ES-I3 (cell line): Measurements from ENCODE around the gene NUPR2.
"Not testable (repeated sequence)": the region's sequence is repeated elsewhere in the genome, so short reads cannot be mapped to it uniquely, and the experiment has no call there.

Experiments
- H3K36me3 ChIP-seq: 2 replicates; pipeline ENCODE4 v1.6.1; 2013; ENCODE audit warnings: mild to moderate bottlenecking, low read length, control low read depth, moderate library complexity; ENCODE audit not compliant: insufficient read depth
- H3K4me1 ChIP-seq: 2 replicates; pipeline ENCODE4 v1.6.1; 2013; ENCODE audit warnings: mild to moderate bottlenecking, control low read depth, low read length; ENCODE audit not compliant: insufficient read depth
- H3K9ac ChIP-seq: 2 replicates; pipeline ENCODE4 v1.6.1; 2013; ENCODE audit warnings: low read depth, mild to moderate bottlenecking, low read length, moderate library complexity
- H3K9me3 ChIP-seq: 2 replicates; pipeline ENCODE4 v1.6.1; 2013; ENCODE audit warnings: mild to moderate bottlenecking, low read length, moderate library complexity; ENCODE audit not compliant: control insufficient read depth, insufficient read depth

Gene NUPR2

GRCh38 chr7:56098187-56099008 is 17.8 kb downstream of the NUPR2 start:
- H3K9ac ChIP-seq, H3K4me1 ChIP-seq, H3K36me3 ChIP-seq, H3K9me3 ChIP-seq: not testable (repeated sequence)

DNA sequence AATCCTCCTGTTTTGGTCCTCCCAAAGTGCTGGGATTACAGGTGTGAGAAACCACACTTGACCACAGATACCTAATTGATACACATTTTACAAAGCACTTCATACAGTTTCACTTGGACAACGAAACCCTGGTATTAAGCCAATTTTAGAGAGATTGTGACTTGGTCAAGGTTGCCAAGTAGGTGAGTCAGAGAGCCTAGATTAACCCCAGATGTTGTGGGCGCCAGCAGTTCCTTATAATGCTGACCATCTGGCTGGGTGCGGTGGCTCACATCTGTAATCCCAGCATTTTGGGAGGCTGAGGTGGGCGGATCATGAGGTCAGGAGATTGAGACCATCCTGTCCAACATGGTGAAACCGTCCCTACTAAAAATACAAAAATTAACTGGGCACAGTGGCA is 18.5 kb downstream of the NUPR2 start:
- H3K9me3 ChIP-seq, result no peaks in the 10 kb centered on the region
- H3K36me3 ChIP-seq, result no peaks in the 10 kb centered on the region
- H3K4me1 ChIP-seq, result no peaks in the 10 kb centered on the region
- H3K9ac ChIP-seq, result no peak overlapping the region

- H3K36me3 ChIP-seq, result no peaks in the 10 kb centered on the region
- H3K9ac ChIP-seq, result no peak within 1 kb of the TSS
- H3K9me3 ChIP-seq, result no peaks in the 10 kb centered on the region
- no peaks in the 10 kb centered on the region for H3K4me1 ChIP-seq
These were observed 23.3 kb downstream of the NUPR2 start, which contains the start of gene PHKG1 for GRCh38 chr7:56092789-56093531. PHKG1 (minus strand) TSS chr7:56092952; CDS start chr7:56088941, 4,011 bp downstream.

DNA sequence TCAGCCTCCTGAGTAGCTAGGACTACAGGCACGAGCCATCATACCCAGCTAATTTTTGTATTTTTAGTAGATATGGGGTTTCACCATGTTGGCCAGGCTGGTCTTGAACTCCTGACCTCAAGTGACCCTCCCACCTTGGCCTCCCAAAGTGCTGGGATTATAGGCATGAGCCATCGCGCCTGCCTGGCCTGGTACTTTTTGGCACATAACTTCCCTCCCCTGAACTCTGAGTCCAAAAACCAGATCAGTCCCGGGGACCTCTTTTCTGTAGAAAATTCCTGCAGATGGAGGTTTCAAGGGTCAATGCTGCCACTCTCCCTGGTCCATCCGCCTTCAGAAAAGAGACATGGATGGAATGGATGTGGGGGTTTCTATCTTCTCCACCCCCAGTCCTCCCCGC is 23.8 kb downstream of the NUPR2 start:
- H3K4me1 ChIP-seq, H3K9me3 ChIP-seq, H3K9ac ChIP-seq, H3K36me3 ChIP-seq: not testable (repeated sequence)

DNA sequence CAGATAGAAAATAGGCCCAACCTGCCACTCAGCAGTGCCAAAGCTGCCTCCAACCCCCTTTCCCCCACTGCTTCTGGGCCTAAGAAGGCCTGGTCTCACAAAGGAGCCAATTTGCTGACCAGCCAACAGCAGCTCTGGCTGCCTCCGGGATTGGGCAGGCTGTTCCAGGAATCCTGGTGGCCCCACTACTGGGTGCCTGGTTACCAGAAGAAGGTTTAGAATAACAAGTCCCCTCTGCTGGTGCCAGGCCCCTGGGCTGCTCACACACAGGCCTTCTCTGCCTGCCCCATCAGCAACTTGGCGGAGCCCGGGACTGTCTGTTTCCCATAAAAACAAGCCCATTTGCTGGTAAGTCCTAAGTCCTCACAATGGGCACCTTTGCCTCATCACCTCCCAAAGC is 24.6 kb downstream of the NUPR2 start:
- no peaks in the 10 kb centered on the region for H3K9me3 ChIP-seq
- H3K36me3 ChIP-seq, result no peaks in the 10 kb centered on the region; the same call in 1 of the 2 replicates
- no peaks in the 10 kb centered on the region for H3K4me1 ChIP-seq
- H3K9ac ChIP-seq, result no peak overlapping the region

DNA sequence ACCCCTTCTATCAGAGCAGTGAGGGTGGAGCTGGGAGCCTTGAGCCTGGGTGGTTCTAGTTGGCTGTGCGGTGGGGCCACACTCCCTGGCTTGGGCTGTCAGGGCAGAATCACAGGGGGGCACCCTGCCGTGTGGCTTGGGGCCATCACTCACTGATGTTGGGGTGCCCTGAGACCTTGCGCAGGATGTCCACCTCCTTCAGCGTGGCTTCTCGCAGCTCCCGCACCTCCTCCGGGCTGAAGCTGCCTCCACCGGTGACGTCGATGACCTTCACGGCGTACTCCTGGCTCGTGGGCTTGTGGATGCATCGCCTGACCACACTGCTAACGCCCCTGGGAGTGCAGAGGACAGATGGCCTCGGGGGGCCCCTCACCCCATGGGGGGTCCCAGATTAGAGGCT is 28.8 kb downstream of the NUPR2 start:
- no peaks in the 10 kb centered on the region for H3K4me1 ChIP-seq
- H3K36me3 ChIP-seq, result peaks cover 2% of the 10 kb centered on the region; the same call in 1 of the 2 replicates
- H3K9me3 ChIP-seq, result no peaks in the 10 kb centered on the region
- H3K9ac ChIP-seq, result no peak overlapping the region

GRCh38 chr7:56086761-56087160 is 29.5 kb downstream of the NUPR2 start:
- H3K9ac ChIP-seq, result no peak overlapping the region
- H3K9me3 ChIP-seq, result no peaks in the 10 kb centered on the region
- H3K4me1 ChIP-seq, result no peaks in the 10 kb centered on the region
- H3K36me3 ChIP-seq, result peaks cover 2% of the 10 kb centered on the region; the same call in 1 of the 2 replicates

- peaks cover 2% of the 10 kb centered on the region for H3K36me3 ChIP-seq
- no peak overlapping the region for H3K9ac ChIP-seq
- H3K9me3 ChIP-seq, result no peaks in the 10 kb centered on the region
- H3K4me1 ChIP-seq, result no peaks in the 10 kb centered on the region
These were observed 32.9 kb downstream of the NUPR2 start for GRCh38 chr7:56083150-56083785.

- Histone ChIP-seq H3K4me1 (no peaks in the 10 kb centered on the region), H3K9me3 (no peaks in the 10 kb centered on the region), H3K9ac (no peak overlapping the region), H3K36me3 (peaks cover 6% of the 10 kb centered on the region)
These were observed 34.4 kb downstream of the NUPR2 start for GRCh38 chr7:56081626-56082340.

DNA sequence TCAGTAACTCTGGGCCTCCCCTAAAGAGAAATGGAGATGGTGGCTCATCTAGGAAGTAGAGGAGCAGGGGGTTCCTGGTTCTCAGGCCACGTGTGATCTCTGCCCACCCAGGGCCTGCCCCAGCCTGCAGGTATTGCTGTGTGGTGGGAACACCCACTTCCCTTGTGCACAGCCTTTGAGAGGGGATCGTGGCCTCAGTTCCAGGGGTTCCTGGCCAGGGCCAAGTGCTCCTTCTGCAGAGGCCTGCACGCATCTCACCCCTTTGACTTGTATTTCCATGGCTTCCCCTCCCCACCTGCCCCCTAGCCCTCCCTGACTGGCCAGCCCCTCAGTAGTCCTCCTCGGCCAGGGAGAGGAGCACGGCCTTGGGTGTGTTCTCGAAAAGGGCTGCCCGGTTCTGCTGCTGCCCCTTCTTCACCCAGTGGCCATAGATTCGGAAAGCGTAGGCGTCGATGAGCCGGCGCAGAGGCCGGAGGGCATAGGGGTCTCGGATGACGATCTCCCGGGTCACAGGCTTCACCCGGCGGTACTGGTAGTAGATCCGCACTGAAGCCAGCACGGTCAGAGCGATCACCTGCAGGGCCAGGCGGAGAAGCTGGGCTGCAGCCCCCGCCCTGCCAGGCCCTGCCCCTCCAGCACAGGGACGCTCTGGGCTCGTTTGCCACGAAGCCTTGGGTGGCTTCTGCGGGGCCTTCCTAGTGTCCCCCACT is 35.3 kb downstream of the NUPR2 start:
- H3K4me1 ChIP-seq, H3K9me3 ChIP-seq, H3K36me3 ChIP-seq, H3K9ac ChIP-seq: not testable (repeated sequence)

- Histone ChIP-seq H3K4me1 (no peaks in the 10 kb centered on the region), H3K9ac (no peak overlapping the region), H3K36me3 (peaks cover 6% of the 10 kb centered on the region; the same call in 1 of the 2 replicates)
These were observed 36.6 kb downstream of the NUPR2 start for GRCh38 chr7:56079450-56080185.

DNA sequence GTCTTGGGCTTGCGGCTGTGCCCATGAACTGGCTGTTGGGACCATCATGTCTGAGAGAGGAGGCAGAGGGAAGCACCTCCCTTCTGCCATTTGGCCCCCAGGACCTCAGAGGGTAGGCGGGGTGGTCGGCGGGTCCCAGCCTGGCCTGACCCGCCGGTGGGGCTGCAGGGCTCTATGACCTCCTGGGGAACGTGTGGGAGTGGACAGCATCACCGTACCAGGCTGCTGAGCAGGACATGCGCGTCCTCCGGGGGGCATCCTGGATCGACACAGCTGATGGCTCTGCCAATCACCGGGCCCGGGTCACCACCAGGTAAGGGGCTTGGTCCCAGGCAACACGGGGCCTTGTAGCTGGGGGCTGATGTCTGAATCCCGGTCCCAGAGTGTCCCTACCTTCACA is 38.0 kb downstream of the NUPR2 start:
- Histone ChIP-seq H3K9ac (no peak overlapping the region), H3K36me3 (peaks cover 4% of the 10 kb centered on the region; the same call in 1 of the 2 replicates), H3K9me3 (no peaks in the 10 kb centered on the region), H3K4me1 (no peaks in the 10 kb centered on the region)

More at GRCh38 chr7:56079450-56080185, 36.6 kb downstream of the NUPR2 start:
- no peaks in the 10 kb centered on the region for H3K9me3 ChIP-seq

GRCh38 chr7:56077681-56078080 is 38.5 kb downstream of the NUPR2 start:
- Histone ChIP-seq H3K9ac (no peak overlapping the region), H3K36me3 (peaks cover 4% of the 10 kb centered on the region; the same call in 1 of the 2 replicates), H3K4me1 (no peaks in the 10 kb centered on the region), H3K9me3 (no peaks in the 10 kb centered on the region)
